Ishikawa (cell line): ENCODE results near the gene CLDN5.

Source experiments
- CEBPB ChIP-seq: IDR thresholded peaks from 2 replicates; pipeline ENCODE4 v1.6.1; 2012
- CREB1 ChIP-seq: IDR thresholded peaks from 2 replicates; pipeline ENCODE4 v1.6.1; 2012; ENCODE audit warnings: low read depth
- EGR1 ChIP-seq: IDR thresholded peaks from 2 replicates; pipeline ENCODE4 v1.6.1; 2012
- EP300 ChIP-seq: IDR thresholded peaks from 2 replicates; pipeline ENCODE4 v1.6.1; 2012; ENCODE audit warnings: borderline replicate concordance
- FOXM1 ChIP-seq: IDR thresholded peaks from 2 replicates; pipeline ENCODE4 v1.6.1; 2012; ENCODE audit warnings: low read depth, borderline replicate concordance
- MAX ChIP-seq: IDR thresholded peaks from 2 replicates; pipeline ENCODE4 v1.6.1; 2012
- NFIC ChIP-seq: IDR thresholded peaks from 2 replicates; pipeline ENCODE4 v1.6.1; 2012
- RAD21 ChIP-seq: IDR thresholded peaks from 2 replicates; pipeline ENCODE4 v1.6.1; 2012; ENCODE audit warnings: low read depth
- TAF1 ChIP-seq: IDR thresholded peaks from 2 replicates; pipeline ENCODE4 v1.6.1; 2012; ENCODE audit warnings: low read depth, mild to moderate bottlenecking
- TCF12 ChIP-seq: IDR thresholded peaks from 2 replicates; pipeline ENCODE4 v1.6.1; 2012; ENCODE audit warnings: low read depth
- TEAD4 ChIP-seq: IDR thresholded peaks from 2 replicates; pipeline ENCODE4 v1.6.1; 2012
- USF1 ChIP-seq: IDR thresholded peaks from 2 replicates; pipeline ENCODE4 v1.6.1; 2012
- YY1 ChIP-seq: IDR thresholded peaks from 2 replicates; pipeline ENCODE4 v1.6.1; 2012; ENCODE audit warnings: low read depth
- ZBTB7A ChIP-seq: IDR thresholded peaks from 2 replicates; pipeline ENCODE4 v1.6.1; 2012; ENCODE audit warnings: low read depth
- TF ChIP-seq, protein P1 (sequence below): IDR thresholded peaks from 2 replicates; pipeline ENCODE4 v1.6.1; 2012; ENCODE audit warnings: low read depth, mild to moderate bottlenecking

The CLDN5 gene

DNA sequence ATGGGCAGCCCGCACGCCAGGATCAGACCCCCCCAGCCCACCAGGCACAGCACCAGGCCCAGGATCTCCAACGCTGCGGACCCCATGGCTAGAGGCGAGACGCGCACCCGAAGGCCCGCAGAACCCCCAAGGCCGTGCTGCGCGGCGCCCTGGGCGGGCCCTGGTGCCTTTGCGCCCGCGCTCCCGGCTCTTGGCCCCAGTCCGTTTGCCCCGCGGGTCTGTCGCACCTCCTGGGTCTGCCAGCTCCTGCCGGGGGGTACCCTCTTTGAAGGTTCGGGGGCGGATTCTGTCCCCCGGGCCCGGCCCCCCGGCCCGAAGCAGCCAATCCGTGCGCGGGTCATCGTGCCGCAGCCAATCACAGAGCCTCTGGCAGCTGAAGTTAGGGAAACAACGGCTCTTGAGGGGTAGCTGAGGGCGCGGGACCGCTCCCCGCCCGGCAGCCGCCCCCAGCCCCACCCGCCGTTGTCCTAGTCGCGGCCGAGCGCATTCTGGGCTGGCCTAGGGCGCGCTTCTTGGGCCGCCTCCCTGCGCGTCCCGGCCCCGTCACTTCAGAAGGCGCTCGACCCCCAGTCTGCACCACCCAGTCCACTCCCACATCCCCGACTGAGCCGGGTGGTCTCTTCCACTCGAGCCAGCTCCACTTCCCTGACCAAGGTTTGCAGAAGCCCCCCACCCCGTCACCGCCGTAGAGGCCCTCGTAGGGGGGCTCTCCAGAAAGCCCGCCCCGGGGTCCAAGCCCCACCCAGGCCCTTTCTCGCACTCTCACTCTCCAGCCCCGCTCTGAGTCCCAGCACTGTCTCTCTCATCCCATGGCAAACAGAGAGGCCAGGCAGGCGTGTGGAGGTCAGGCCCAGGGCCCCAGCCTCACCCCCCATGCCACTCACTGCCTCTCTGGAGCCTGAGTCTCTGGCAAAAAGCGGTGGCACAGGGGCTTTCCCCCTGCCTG, at the start of gene CLDN5:
Gene CLDN5 (minus strand): TSS at position 241 of the 946 bp plus-strand sequence. CDS start 155 bp downstream, at position 86.
- TF ChIP-seq EGR1 (no peak), EP300 (no peak), TCF12 (no peak), FOXM1 (no peak), NFIC (no peak), CEBPB (no peak), CREB1 (no peak), TEAD4 (no peak)

- TF ChIP-seq RAD21 (no peak), TEAD4 (no peak), NFIC (no peak)
Observed at GRCh38 chr22:19571995-19572394, 47.8 kb upstream of the CLDN5 start.

DNA sequence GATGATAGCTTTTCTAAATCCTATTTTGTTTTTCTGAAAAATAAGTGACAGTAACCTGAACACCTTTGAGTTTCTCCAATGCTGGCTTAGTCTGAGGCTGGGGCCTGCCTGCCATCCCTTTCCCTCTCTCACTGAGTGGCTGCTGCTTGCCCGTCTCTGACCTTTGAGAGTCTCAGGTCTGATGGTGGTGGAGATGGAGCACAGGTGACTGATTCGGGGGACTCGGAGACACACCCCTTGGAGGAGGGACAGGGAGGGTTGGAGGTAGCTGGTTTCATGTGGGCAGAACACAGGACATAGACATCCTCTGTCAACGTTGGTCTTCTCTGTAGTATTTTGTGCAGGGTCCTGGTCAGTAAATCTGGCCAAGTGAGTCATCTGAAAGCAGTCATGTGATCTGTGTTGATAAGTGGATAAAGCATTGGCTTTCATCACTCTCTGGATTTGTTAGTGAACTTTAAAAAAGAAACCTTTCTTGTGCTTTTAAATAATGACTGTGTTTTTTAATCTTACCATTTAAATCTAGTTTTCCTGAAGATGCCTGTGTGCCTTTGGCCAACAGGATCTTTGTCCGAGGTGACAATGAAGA, 47.1 kb upstream of the CLDN5 start:
- TF ChIP-seq TCF12: no peak
- no peak for TF ChIP-seq CREB1
- no peak for TF ChIP-seq CEBPB
- TF ChIP-seq RAD21: no peak
- no peak for TF ChIP-seq MAX
- TF ChIP-seq YY1: no peak
- no peak for TF ChIP-seq FOXM1
- TF ChIP-seq ZBTB7A: no peak
- TF ChIP-seq EGR1: no peak
- TF ChIP-seq TAF1: no peak
- no peak for TF ChIP-seq TEAD4

DNA sequence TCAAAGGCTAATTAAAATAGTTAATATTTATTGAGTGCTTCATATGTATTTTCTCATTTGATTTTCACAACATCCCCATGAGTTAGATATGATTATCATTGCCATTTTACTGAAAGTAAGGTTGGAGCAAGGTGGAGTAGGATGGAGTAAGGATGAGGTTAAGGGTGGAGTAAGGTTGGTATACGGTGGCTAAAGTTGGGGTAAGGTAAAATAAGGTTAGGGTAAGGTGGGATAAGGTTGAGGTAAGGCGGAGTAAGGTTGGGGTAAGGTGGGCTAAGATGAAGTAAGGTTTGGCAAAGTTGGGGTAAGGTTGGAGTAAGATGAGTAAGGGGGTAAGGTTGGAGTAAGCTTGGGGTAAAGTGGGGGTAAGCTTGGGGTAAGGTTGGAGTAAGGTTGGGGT, 45.8 kb upstream of the CLDN5 start:
- TF ChIP-seq YY1 (no peak), MAX (no peak)
- TF ChIP-seq, protein P1, sequence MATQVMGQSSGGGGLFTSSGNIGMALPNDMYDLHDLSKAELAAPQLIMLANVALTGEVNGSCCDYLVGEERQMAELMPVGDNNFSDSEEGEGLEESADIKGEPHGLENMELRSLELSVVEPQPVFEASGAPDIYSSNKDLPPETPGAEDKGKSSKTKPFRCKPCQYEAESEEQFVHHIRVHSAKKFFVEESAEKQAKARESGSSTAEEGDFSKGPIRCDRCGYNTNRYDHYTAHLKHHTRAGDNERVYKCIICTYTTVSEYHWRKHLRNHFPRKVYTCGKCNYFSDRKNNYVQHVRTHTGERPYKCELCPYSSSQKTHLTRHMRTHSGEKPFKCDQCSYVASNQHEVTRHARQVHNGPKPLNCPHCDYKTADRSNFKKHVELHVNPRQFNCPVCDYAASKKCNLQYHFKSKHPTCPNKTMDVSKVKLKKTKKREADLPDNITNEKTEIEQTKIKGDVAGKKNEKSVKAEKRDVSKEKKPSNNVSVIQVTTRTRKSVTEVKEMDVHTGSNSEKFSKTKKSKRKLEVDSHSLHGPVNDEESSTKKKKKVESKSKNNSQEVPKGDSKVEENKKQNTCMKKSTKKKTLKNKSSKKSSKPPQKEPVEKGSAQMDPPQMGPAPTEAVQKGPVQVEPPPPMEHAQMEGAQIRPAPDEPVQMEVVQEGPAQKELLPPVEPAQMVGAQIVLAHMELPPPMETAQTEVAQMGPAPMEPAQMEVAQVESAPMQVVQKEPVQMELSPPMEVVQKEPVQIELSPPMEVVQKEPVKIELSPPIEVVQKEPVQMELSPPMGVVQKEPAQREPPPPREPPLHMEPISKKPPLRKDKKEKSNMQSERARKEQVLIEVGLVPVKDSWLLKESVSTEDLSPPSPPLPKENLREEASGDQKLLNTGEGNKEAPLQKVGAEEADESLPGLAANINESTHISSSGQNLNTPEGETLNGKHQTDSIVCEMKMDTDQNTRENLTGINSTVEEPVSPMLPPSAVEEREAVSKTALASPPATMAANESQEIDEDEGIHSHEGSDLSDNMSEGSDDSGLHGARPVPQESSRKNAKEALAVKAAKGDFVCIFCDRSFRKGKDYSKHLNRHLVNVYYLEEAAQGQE: no peak

DNA sequence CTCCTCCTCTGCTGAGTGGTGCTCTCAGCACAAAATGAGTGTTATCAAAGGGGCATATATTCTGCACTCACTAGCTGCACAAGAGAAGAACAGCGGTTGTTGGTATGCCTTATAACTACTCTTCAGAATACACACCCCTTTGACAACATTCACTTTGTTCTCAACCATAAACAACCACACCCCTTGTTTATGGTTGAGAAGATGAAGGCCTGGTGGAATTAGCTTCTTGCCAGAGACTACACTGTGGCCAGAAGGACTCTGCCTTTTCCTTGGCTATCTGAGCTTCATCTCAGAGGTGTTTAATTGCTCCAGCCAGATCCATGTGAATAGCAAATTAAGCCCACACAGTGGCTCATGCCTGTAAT, 45.0 kb upstream of the CLDN5 start:
- TF ChIP-seq EGR1 (no peak), CEBPB (no peak), YY1 (no peak), ZBTB7A (no peak), EP300 (no peak), TEAD4 (no peak), RAD21 (no peak), NFIC (no peak), USF1 (no peak), TAF1 (no peak), FOXM1 (no peak), MAX (no peak), CREB1 (no peak), TCF12 (no peak)
- TF ChIP-seq, protein P1: no peak

- TF ChIP-seq, protein P1: no peak
- TF ChIP-seq USF1: no peak
- no peak for TF ChIP-seq ZBTB7A
- no peak for TF ChIP-seq EGR1
- TF ChIP-seq MAX: no peak
- no peak for TF ChIP-seq YY1
- no peak for TF ChIP-seq EP300
Observed at GRCh38 chr22:19568337-19569275, 44.4 kb upstream of the CLDN5 start.
